ENCODE results near the gene COL27A1. TPM values are rescaled to one million over a fixed set of nuclear protein-coding genes. Genes with fewer than 3 reads are reported as not detected.

Gene COL27A1
- total RNA-seq, 1 donor from 2014 or later = 9.3 TPM

DNA sequence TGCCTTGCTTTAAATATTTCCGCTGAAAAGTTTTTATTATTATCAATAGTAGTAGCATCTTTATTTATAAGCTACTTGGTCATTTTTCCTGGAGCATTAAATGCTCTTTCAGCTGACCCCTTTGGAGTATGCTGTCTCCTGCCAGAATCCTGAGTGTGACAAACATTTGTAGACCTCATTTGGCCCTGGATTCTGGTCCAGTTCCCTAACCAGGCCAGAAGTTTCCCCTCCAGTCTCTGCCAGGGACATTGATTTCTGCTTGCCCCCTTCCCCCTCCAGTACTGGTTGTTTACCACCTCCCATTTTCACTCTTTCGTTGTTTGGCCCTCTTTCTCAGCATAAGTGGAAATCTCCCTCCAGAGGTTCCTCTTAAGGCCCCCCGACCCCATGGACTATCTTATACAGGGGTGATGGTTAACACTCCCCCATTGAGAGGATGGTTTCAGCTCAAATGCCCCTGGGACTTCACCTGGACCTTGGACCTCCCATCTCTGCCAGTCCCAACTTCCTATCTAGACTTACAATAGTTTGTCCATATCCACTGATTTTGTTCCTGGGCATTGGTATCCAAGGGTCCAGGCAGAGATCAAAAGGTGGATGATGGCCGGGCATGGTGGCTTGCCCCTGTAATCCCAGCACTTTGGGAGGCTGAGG lies 24.6 kb upstream of the COL27A1 start:
- H3K27ac ChIP-seq = no peak overlapping the region
- no peak for DNase-seq (ENCODE audit: low spot score in 2 of 2)
- H3K27me3 ChIP-seq = no peaks in the 10 kb centered on the region
- TF ChIP-seq, protein P1, sequence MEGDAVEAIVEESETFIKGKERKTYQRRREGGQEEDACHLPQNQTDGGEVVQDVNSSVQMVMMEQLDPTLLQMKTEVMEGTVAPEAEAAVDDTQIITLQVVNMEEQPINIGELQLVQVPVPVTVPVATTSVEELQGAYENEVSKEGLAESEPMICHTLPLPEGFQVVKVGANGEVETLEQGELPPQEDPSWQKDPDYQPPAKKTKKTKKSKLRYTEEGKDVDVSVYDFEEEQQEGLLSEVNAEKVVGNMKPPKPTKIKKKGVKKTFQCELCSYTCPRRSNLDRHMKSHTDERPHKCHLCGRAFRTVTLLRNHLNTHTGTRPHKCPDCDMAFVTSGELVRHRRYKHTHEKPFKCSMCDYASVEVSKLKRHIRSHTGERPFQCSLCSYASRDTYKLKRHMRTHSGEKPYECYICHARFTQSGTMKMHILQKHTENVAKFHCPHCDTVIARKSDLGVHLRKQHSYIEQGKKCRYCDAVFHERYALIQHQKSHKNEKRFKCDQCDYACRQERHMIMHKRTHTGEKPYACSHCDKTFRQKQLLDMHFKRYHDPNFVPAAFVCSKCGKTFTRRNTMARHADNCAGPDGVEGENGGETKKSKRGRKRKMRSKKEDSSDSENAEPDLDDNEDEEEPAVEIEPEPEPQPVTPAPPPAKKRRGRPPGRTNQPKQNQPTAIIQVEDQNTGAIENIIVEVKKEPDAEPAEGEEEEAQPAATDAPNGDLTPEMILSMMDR (IDR thresholded peaks at IDR 0.05) = no peak
- no peaks in the 10 kb centered on the region for H3K4me1 ChIP-seq
- intact Hi-C loops (cut with DNase I) = no loop called here
- peaks cover 0 to 8% of the 10 kb centered on the region in 2 donors for H3K9me3 ChIP-seq
- H3K4me3 ChIP-seq = no peak overlapping the region
- no peaks in the 10 kb centered on the region for H3K36me3 ChIP-seq

DNA sequence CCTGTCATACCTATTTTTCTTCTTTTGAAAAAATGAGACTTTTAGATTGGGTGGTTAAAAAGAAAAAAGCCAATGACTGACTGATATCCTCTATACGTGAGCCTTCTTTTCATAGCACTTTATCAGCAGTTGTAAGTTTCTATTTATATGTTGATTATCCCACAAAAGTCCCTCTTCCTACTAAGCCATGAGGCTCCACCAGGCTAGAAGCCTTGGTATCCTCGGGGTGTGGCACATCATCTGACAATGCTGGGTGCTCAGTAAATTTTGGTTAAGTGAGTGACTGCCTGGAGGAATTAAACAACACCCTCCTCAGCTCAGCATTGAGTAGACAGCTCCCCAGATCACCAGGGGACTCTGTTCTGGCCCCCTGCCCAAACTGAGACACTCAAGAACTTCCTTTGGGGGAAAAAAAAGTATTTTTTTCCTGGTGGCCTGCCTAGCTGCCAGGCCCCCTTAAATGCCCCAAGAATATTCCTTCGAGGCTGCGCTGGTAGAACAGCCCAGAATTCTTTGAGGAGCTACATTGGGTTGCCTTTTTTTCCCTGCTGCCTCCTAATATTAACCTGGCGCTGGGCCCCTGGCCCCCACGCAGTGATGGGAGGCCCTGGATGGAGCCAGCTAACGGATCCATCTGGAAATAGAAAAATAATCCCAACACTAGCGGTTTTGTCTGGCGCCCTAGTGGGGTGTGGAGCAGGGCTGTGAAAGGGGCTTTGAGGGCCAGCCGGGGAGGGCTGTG lies 23.4 kb upstream of the COL27A1 start:
- Histone ChIP-seq H3K36me3 (no peaks in the 10 kb centered on the region), H3K9me3 (peaks cover 0 to 8% of the 10 kb centered on the region in 2 donors), H3K27ac (no peak overlapping the region), H3K4me1 (no peaks in the 10 kb centered on the region), H3K27me3 (no peaks in the 10 kb centered on the region), H3K4me3 (no peak overlapping the region)
- DNase-seq (ENCODE audit: low spot score in 2 of 2) = no peak
- TF ChIP-seq, protein P1 (IDR thresholded peaks at IDR 0.05) = no peak
- intact Hi-C loops (cut with DNase I) = no loop called here

GRCh38 chr9:114132550-114132918 lies 22.8 kb upstream of the COL27A1 start:
- TF ChIP-seq, protein P1 (IDR thresholded peaks at IDR 0.05) = no peak
- no peak overlapping the region for H3K27ac ChIP-seq
- no peak overlapping the region for H3K4me3 ChIP-seq
- no peaks in the 10 kb centered on the region for H3K27me3 ChIP-seq
- H3K36me3 ChIP-seq = no peaks in the 10 kb centered on the region
- intact Hi-C loops (cut with DNase I) = no loop called here
- no peak for DNase-seq (ENCODE audit: low spot score in 2 of 2)
- H3K9me3 ChIP-seq = peaks cover 0 to 3% of the 10 kb centered on the region in 2 donors
- no peaks in the 10 kb centered on the region for H3K4me1 ChIP-seq

GRCh38 chr9:114134827-114135396 lies 20.4 kb upstream of the COL27A1 start:
- no peaks in the 10 kb centered on the region for H3K36me3 ChIP-seq
- no peak for DNase-seq (ENCODE audit: low spot score in 2 of 2)
- no peaks in the 10 kb centered on the region for H3K27me3 ChIP-seq
- no peak overlapping the region for H3K27ac ChIP-seq
- TF ChIP-seq, protein P1 (IDR thresholded peaks at IDR 0.05) = no peak
- no peak overlapping the region for H3K4me3 ChIP-seq
- intact Hi-C loops (cut with DNase I) = no loop called here
- no peaks in the 10 kb centered on the region for H3K4me1 ChIP-seq
- H3K9me3 ChIP-seq = no peaks in the 10 kb centered on the region

DNA sequence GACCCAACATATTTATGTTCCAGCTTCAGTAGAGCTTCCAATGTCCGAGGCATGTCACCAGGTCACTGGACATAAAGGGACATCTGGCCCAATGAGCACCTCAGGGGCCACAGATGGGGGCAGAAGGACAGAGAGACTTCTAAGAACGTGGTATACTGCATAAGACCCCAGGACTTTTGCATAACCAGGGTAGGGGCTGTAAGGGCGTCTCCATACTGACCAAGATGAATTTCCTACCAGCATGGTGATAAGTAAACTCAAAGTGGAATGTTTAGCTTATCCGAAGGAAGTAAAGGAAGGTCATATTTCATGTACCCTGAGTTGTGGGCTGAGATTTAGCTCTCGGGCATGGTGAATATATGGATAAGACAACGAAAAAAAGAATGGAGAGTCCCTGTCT lies 17.5 kb upstream of the COL27A1 start:
- Histone ChIP-seq H3K27me3 (no peaks in the 10 kb centered on the region), H3K27ac (no peak overlapping the region), H3K9me3 (no peaks in the 10 kb centered on the region), H3K4me3 (no peak overlapping the region), H3K36me3 (no peaks in the 10 kb centered on the region), H3K4me1 (no peaks in the 10 kb centered on the region)
- DNase-seq (ENCODE audit: low spot score in 2 of 2) = no peak
- TF ChIP-seq, protein P1 (IDR thresholded peaks at IDR 0.05) = no peak
- intact Hi-C loops (cut with DNase I) = no loop called here
